ENCODE measurements around the gene SLC7A6. TPM values are rescaled to one million over a fixed set of nuclear protein-coding genes. Genes with fewer than 3 reads are reported as not detected.
A peak's percentile ranks its signal among the peaks of the same experiment; 100 is the strongest.

SLC7A6 gene
- total and polyA plus RNA-seq, 2 of the 13 experiments (the other 11 are each of a cell fraction or from before 2014, with no cell fraction given) = 35.8 to 70.8 TPM

- TF ChIP-seq HOMEZ (CRISPR knock-in tag; IDR thresholded peaks at IDR 0.05; ENCODE audit: low read depth) = no peak
- no peak for TF ChIP-seq ZNF326 (CRISPR knock-in tag; IDR thresholded peaks at IDR 0.05; ENCODE audit: borderline replicate concordance)
- TF ChIP-seq ZNF589 (CRISPR knock-in tag; conservative IDR thresholded peaks at IDR 0.05) = peak; percentile 39
- TF ChIP-seq ZBTB7A (CRISPR knock-in tag; IDR thresholded peaks at IDR 0.05) = peak; percentile 5; the same call in 1 of the 2 replicates
- 0 out of 2 replicates have a peak, but pooled peaks have one; percentile 29 for TF ChIP-seq GABPB1 (CRISPR knock-in tag; IDR thresholded peaks at IDR 0.05)
- no peak for TF ChIP-seq EZH2 (conservative IDR thresholded peaks at IDR 0.05; ENCODE audit: low read depth, low read length)
- no peak for TF ChIP-seq NFE2L2 (IDR thresholded peaks at IDR 0.05; ENCODE audit: low read length)
- TF ChIP-seq ARNT (IDR thresholded peaks at IDR 0.05) = no peak
- no peak for TF ChIP-seq JDP2 (CRISPR knock-in tag; IDR thresholded peaks at IDR 0.05; ENCODE audit: borderline replicate concordance)
- no peak for TF ChIP-seq SOX6 (IDR thresholded peaks at IDR 0.05)
- no peak for TF ChIP-seq SOX6 (CRISPR knock-in tag; IDR thresholded peaks at IDR 0.05)
Measured at GRCh38 chr16:68235887-68236136, 28.5 kb upstream of the SLC7A6 start, which contains the start of gene ESRP2 (continued).

GRCh38 chr16:68236137-68236825 is 28.0 kb upstream of the SLC7A6 start:
- WGBS (ENCODE audit: low lambda C conversion rate) = 2% methylated on average over 31 of the region's 45 CpGs
- Histone ChIP-seq H2AFZ (ENCODE audit: low read length) (no peak overlapping the region), H3K4me3 (replicated peaks in 1 of 3; ENCODE audit: insufficient read depth in 1 of 3, low read depth in 2 of 3, low read length in 3 of 3) (peak overlapping the region; percentile 66 to 94 (median 93)), H4K20me1 (ENCODE audit: insufficient read depth, low read length) (peaks cover 26% of the 10 kb centered on the region), H3K9me3 (ENCODE audit: low read length) (no peaks in the 10 kb centered on the region), H3K4me1 (ENCODE audit: insufficient read depth, low read length) (peaks cover 38% of the 10 kb centered on the region), H3K36me3 (replicated peaks in 1 of 2; ENCODE audit: control insufficient read depth in 1 of 2, insufficient read depth in 2 of 2, low read length in 2 of 2) (peaks cover 16 to 20% of the 10 kb centered on the region in 2 experiments), H3K27me3 (ENCODE audit: control insufficient read depth in 1 of 2, insufficient read depth in 2 of 2, low read length in 2 of 2) (no peaks in the 10 kb centered on the region; a peak in 1 of 5 replicates), H3K9ac (ENCODE audit: insufficient read depth, low read depth, low read length) (peak overlapping the region; percentile 85), H3K27ac (ENCODE audit: extremely low read length, insufficient read depth, low read length) (peak overlapping the region; percentile 85), H3K79me2 (ENCODE audit: insufficient read depth, low read length) (peaks cover 29% of the 10 kb centered on the region), H3K4me2 (ENCODE audit: low read depth, low read length) (peak overlapping the region; percentile 99)
- ATAC-seq = peak; percentile 38
- ChIA-PET CTCF (ENCODE audit: low intra/inter-chr PET ratio, low total read pairs) (no interaction called here), POLR2A (interaction anchor here (0.6 to 5.6 kb wide), 22 partner anchors 9 to 1118 kb away, joined by 3 to 100 read pairs (median 6); partner anchors contain the start of genes NFATC3, PLA2G15, PRMT7 and SLC7A6)
- peak; percentile 80 for DNase-seq (ENCODE audit: low spot score)
- intact Hi-C loops (cut with micrococcal nuclease; ENCODE audit: unreplicated experiment) (loop anchor here (2.0 kb wide), 1 partner anchor 29 kb away; the partner anchor contains the start of gene SLC7A6), in situ Hi-C loops (cut with HindIII; ENCODE audit: extremely low pct_ligation_motif_present, low pct_unique_long_range_greater_than_20kb) (loop anchor here (10.0 kb wide), 1 partner anchor 151 kb away; the partner anchor contains the start of gene NFATC3)
- TSS peak; percentile 70 for BruUV-seq (replicated peaks)
- peak; percentile 66 for FAIRE-seq
- TF ChIP-seq PATZ1 (CRISPR knock-in tag; IDR thresholded peaks at IDR 0.05) (peak; percentile 69), ZNF34 (CRISPR knock-in tag; IDR thresholded peaks at IDR 0.05; ENCODE audit: borderline replicate concordance) (peak; percentile 93), THAP7 (CRISPR knock-in tag; IDR thresholded peaks at IDR 0.05) (peak; percentile 21; the same call in 1 of the 2 replicates), CEBPZ (IDR thresholded peaks at IDR 0.05; ENCODE audit: low read length) (no peak), PTBP1 (IDR thresholded peaks at IDR 0.05; ENCODE audit: low read depth, low read length, poor library complexity, severe bottlenecking) (peak; percentile 27)
